HG02588 (cell line): ENCODE measurements around the gene SACS.
"Not testable (repeated sequence)": the region's sequence is repeated elsewhere in the genome, so short reads cannot be mapped to it uniquely, and the experiment has no call there.

Source experiments
- ATAC-seq: cut with Tn5 transposase; IDR thresholded peaks from one replicate; pipeline ENCODE4 v1.9.1; 2021; ENCODE audit warnings: mild to moderate bottlenecking, moderate library complexity; ENCODE audit not compliant: unreplicated experiment

Gene SACS

GRCh38 chr13:23320926-23321534 lies 112.5 kb downstream of the SACS start:
- peak; percentile 11 for ATAC-seq

DNA sequence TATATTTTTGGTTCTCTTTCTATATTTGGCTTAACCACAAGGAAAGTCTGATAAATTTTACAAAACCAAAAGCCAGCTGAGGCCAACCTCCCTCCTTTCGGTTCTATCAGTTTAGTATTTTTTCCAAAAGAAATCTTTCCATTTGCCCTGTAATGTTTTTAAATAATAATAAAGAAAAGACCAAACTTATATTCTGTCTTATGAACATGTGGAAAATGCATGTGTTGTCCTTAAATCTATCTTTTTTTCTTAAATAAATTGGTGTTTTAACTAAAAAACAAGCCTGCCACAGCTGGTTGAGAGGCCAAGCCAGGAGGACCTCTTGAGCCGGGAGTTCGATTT lies 113.6 kb downstream of the SACS start:
- ATAC-seq = no peak

- ATAC-seq = not testable (repeated sequence)
Measured at GRCh38 chr13:23314837-23315236, 118.7 kb downstream of the SACS start.

GRCh38 chr13:23292586-23292985 lies 140.9 kb downstream of the SACS start:
- no peak for ATAC-seq

GRCh38 chr13:23289917-23290357 lies 143.6 kb downstream of the SACS start:
- ATAC-seq = no peak

DNA sequence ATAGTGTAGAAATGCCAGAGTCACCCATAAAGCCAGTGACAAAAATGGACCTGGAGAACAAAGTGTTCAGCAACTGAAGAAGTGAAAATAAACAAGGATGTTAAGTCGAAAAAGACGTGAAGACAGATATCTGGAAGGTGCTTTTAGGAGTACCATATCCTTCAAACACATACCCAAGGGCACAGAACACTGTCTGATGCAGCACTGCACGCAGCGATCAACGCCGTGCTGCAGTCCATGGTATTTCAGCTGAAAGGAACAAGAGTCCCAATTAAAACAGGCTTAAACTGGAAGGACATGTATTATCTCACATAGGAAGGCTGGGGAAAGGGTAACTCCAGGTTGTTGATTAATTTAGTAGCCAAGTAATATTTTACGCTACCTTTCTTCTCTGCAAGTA lies 144.5 kb downstream of the SACS start:
- no peak for ATAC-seq

- no peak for ATAC-seq
Measured at GRCh38 chr13:23288564-23288963, 144.9 kb downstream of the SACS start.

- no peak for ATAC-seq
Measured at GRCh38 chr13:23279321-23279720, 154.2 kb downstream of the SACS start.
